ENCODE results near the gene MSI2. TPM values are rescaled to one million over a fixed set of nuclear protein-coding genes. Genes with fewer than 3 reads are reported as not detected.

The MSI2 gene
- total and polyA plus RNA-seq, 2 donors (not counting 1 experiment from before 2014, with no cell fraction given): 16.1 to 196 TPM

DNA sequence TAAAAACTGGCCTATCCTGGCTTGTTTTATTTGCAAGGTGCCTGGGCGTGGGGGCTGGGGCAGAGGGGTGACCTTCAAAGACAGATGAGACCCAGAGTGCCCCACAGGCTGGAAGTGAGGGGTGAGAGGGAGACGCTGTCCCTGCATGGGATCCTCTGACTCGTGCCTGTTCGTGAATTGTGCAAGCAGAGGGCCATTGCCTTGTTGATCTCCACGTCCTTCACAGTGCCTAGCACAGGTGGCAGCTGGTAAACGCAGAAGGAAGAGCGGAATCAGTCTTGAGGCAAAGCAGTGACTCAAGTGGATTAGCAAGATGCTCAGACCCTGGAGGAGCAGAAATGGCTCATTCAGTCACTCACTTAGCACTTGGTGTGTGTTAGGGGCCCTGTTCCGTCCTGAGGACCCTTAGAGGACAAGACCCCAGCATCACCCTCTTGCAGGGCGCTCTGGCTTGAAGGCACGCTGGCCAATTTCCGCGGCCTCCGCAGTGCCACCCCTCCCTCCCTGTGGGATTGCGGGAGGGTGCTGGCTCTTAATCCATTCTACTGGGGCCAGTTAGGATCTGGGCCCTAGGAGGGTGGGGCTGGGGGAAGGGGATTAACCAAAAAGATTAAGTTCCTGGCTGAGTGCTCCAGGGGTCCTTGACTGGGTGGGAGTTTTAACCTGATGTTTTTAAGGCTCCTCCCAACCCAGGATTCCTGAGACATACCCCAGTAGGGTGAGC, 337.6 kb downstream of the MSI2 start:
- Histone ChIP-seq H3K9me3 (ENCODE audit: control extremely low read depth in 1 of 3, control insufficient read depth in 2 of 3, insufficient read depth in 1 of 3, low read length in 2 of 3) (peaks cover 0 to 15% (median 8%) of the 10 kb centered on the region in 3 donors), H2AFZ (ENCODE audit: insufficient read depth, low read depth, low read length, poor library complexity, severe bottlenecking) (no peak overlapping the region), H3K4me2 (replicated peaks; ENCODE audit: low read depth, low read length, poor library complexity, severe bottlenecking) (no peak overlapping the region), H3K4me3 (ENCODE audit: control extremely low read depth in 1 of 5, extremely low read depth in 1 of 5, insufficient read depth in 1 of 5, low read depth in 2 of 5, low read length in 4 of 5) (no peak overlapping the region), H3K9ac (ENCODE audit: low read length) (no peak overlapping the region), H4K20me1 (ENCODE audit: control insufficient read depth, insufficient read depth, low read length, poor library complexity, severe bottlenecking) (no peaks in the 10 kb centered on the region), H3K27me3 (replicated peaks in 1 of 4; ENCODE audit: control extremely low read depth in 1 of 4, control insufficient read depth in 3 of 4, insufficient read depth in 4 of 4, low read length in 3 of 4) (no peaks in the 10 kb centered on the region), H3K4me1 (ENCODE audit: control insufficient read depth in 2 of 2, insufficient read depth in 2 of 2, low read length in 2 of 2) (peaks cover 2 to 3% of the 10 kb centered on the region in 2 donors), H3K36me3 (replicated peaks in 1 of 2; ENCODE audit: control extremely low read depth in 1 of 2, control insufficient read depth in 1 of 2, extremely low read depth in 1 of 2, insufficient read depth in 2 of 2, low read length in 1 of 2) (no peaks in the 10 kb centered on the region), H3K79me2 (ENCODE audit: control insufficient read depth, insufficient read depth, low read length) (no peaks in the 10 kb centered on the region), H3K27ac (ENCODE audit: low read length in 2 of 2) (no peak overlapping the region)
- no peak for TF ChIP-seq EZH2 (IDR thresholded peaks at IDR 0.05; ENCODE audit: borderline replicate concordance, insufficient read depth, low read depth, low read length, poor library complexity, severe bottlenecking)
- TF ChIP-seq, protein P1, sequence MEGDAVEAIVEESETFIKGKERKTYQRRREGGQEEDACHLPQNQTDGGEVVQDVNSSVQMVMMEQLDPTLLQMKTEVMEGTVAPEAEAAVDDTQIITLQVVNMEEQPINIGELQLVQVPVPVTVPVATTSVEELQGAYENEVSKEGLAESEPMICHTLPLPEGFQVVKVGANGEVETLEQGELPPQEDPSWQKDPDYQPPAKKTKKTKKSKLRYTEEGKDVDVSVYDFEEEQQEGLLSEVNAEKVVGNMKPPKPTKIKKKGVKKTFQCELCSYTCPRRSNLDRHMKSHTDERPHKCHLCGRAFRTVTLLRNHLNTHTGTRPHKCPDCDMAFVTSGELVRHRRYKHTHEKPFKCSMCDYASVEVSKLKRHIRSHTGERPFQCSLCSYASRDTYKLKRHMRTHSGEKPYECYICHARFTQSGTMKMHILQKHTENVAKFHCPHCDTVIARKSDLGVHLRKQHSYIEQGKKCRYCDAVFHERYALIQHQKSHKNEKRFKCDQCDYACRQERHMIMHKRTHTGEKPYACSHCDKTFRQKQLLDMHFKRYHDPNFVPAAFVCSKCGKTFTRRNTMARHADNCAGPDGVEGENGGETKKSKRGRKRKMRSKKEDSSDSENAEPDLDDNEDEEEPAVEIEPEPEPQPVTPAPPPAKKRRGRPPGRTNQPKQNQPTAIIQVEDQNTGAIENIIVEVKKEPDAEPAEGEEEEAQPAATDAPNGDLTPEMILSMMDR (IDR thresholded peaks at IDR 0.05): no peak
- POLR2A ChIA-PET: interaction anchor here (0.6 kb wide), 1 partner anchor 16 kb away, joined by 5 read pairs; no protein-coding TSS in a partner anchor
- intact Hi-C loops (cut with micrococcal nuclease): no loop called here
- ATAC-seq (ENCODE audit: low read depth) (no peak), DNase-seq (no peak)
- H3K27ac Mint-ChIP-seq: peak overlapping the region; percentile 15
- 96% methylated on average over 13 of the region's 14 CpGs for WGBS (ENCODE audit: insufficient coverage)
- peaks cover 2% of the 10 kb centered on the region for H3K9me3 Mint-ChIP-seq (ENCODE audit: insufficient read depth)
- peaks cover 11% of the 10 kb centered on the region for H3K4me1 Mint-ChIP-seq
- CTCF ChIA-PET: interaction anchor here (1.0 to 2.2 kb wide), 4 partner anchors 77 to 96 kb away, joined by 3 to 8 read pairs (median 4); no protein-coding TSS in a partner anchor
- H3K27me3 Mint-ChIP-seq: no peaks in the 10 kb centered on the region
- H3K4me3 Mint-ChIP-seq: no peak overlapping the region

DNA sequence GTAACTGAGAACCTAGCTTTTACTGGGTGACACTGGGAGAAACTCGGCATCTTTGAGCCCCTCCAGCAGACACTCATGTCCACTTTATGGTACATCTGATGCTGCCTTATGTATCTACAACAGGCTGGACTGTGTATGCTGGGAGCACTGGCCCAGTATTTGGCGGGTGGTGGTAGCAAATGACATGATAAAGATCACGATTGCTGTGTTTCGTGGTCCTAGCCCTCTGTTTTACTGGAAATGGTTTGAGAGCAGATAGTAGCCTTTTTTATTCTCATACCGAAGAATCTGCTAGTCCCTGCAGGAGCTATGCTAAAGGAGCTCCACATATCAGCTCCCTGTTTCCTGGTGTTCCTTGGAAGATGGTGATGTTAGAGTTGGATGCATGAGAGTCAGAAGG, 338.4 kb downstream of the MSI2 start:
- no peaks in the 10 kb centered on the region for H3K36me3 ChIP-seq (replicated peaks in 1 of 2; ENCODE audit: control extremely low read depth in 1 of 2, control insufficient read depth in 1 of 2, extremely low read depth in 1 of 2, insufficient read depth in 2 of 2, low read length in 1 of 2)
- intact Hi-C loops (cut with micrococcal nuclease): no loop called here
- Mint-ChIP-seq H3K27ac (no peak overlapping the region), H3K4me3 (no peak overlapping the region), H3K27me3 (no peaks in the 10 kb centered on the region), H3K9me3 (ENCODE audit: insufficient read depth) (peaks cover 2% of the 10 kb centered on the region), H3K4me1 (peaks cover 19% of the 10 kb centered on the region)
- DNase-seq (no peak), ATAC-seq (ENCODE audit: low read depth) (no peak)
- no peaks in the 10 kb centered on the region for H3K79me2 ChIP-seq (ENCODE audit: control insufficient read depth, insufficient read depth, low read length)
- 97% methylated on average over 5 of the region's 5 CpGs for WGBS (ENCODE audit: insufficient coverage)
- no peak overlapping the region for H2AFZ ChIP-seq (ENCODE audit: insufficient read depth, low read depth, low read length, poor library complexity, severe bottlenecking)
- peaks cover 0 to 15% (median 8%) of the 10 kb centered on the region in 3 donors for H3K9me3 ChIP-seq (ENCODE audit: control extremely low read depth in 1 of 3, control insufficient read depth in 2 of 3, insufficient read depth in 1 of 3, low read length in 2 of 3)
- ChIA-PET CTCF (interaction anchor here (1.0 to 2.2 kb wide), 6 partner anchors 12 to 351 kb away, joined by 3 to 8 read pairs (median 3); no protein-coding TSS in a partner anchor), POLR2A (no interaction called here)
- TF ChIP-seq, protein P1 (IDR thresholded peaks at IDR 0.05): no peak
- TF ChIP-seq EZH2 (IDR thresholded peaks at IDR 0.05; ENCODE audit: borderline replicate concordance, insufficient read depth, low read depth, low read length, poor library complexity, severe bottlenecking): no peak
- H3K4me3 ChIP-seq (ENCODE audit: control extremely low read depth in 1 of 5, extremely low read depth in 1 of 5, insufficient read depth in 1 of 5, low read depth in 2 of 5, low read length in 4 of 5): no peak overlapping the region
- H3K4me2 ChIP-seq (replicated peaks; ENCODE audit: low read depth, low read length, poor library complexity, severe bottlenecking): no peak overlapping the region
- no peak overlapping the region for H3K27ac ChIP-seq (ENCODE audit: low read length in 2 of 2)
- no peaks in the 10 kb centered on the region for H3K27me3 ChIP-seq (replicated peaks in 1 of 4; ENCODE audit: control extremely low read depth in 1 of 4, control insufficient read depth in 3 of 4, insufficient read depth in 4 of 4, low read length in 3 of 4)
- H3K4me1 ChIP-seq (ENCODE audit: control insufficient read depth in 2 of 2, insufficient read depth in 2 of 2, low read length in 2 of 2): peaks cover 11 to 12% of the 10 kb centered on the region in 2 donors
- H3K9ac ChIP-seq (ENCODE audit: low read length): no peak overlapping the region
- H4K20me1 ChIP-seq (ENCODE audit: control insufficient read depth, insufficient read depth, low read length, poor library complexity, severe bottlenecking): no peaks in the 10 kb centered on the region

All from B cell (primary cell).